Activated T-cell treated with anti-CD3 and anti-CD28 coated beads, Interleukin-2, amount 50 U/mL, for 4 hours (primary cell): ENCODE data around the gene DUS1L. TPM values are rescaled to one million over a fixed set of nuclear protein-coding genes. Genes with fewer than 3 reads are reported as not detected.

Source experiments
- ATAC-seq, 2 donors: fragments of 200-7000 bp; cut with Tn5 transposase; one replicate each; pipeline ENCODE4 v1.10.0; 2021
- DNase-seq: peaks from one replicate; pipeline ENCODE4 v3.0.0-alpha.2; 2020
- H3K27me3 Mint-ChIP-seq: one replicate; pipeline ENCODE4 v1.8.0; 2021; ENCODE audit warnings: low read depth, mixed read lengths
- H3K36me3 Mint-ChIP-seq: one replicate; pipeline ENCODE4 v1.8.0; 2022; ENCODE audit warnings: mixed read lengths; ENCODE audit not compliant: insufficient read depth
- H3K4me1 Mint-ChIP-seq: one replicate; pipeline ENCODE4 v1.8.0; 2021; ENCODE audit warnings: low read depth, mixed read lengths
- H3K4me3 Mint-ChIP-seq: one replicate; pipeline ENCODE4 v1.8.0; 2021; ENCODE audit warnings: mild to moderate bottlenecking, moderate library complexity, mixed read lengths
- H3K9me3 Mint-ChIP-seq: one replicate; pipeline ENCODE4 v1.8.0; 2021; ENCODE audit warnings: mixed read lengths
- total RNA-seq, 3 donors: library from RNA; stranded (reverse); gene quantifications; one replicate each; pipeline ENCODE4 v1.2.1, GENCODE V29; 2021

DUS1L gene
- total RNA-seq, 3 donors from 2014 or later, result 323 to 369 (median 326) TPM

DNA sequence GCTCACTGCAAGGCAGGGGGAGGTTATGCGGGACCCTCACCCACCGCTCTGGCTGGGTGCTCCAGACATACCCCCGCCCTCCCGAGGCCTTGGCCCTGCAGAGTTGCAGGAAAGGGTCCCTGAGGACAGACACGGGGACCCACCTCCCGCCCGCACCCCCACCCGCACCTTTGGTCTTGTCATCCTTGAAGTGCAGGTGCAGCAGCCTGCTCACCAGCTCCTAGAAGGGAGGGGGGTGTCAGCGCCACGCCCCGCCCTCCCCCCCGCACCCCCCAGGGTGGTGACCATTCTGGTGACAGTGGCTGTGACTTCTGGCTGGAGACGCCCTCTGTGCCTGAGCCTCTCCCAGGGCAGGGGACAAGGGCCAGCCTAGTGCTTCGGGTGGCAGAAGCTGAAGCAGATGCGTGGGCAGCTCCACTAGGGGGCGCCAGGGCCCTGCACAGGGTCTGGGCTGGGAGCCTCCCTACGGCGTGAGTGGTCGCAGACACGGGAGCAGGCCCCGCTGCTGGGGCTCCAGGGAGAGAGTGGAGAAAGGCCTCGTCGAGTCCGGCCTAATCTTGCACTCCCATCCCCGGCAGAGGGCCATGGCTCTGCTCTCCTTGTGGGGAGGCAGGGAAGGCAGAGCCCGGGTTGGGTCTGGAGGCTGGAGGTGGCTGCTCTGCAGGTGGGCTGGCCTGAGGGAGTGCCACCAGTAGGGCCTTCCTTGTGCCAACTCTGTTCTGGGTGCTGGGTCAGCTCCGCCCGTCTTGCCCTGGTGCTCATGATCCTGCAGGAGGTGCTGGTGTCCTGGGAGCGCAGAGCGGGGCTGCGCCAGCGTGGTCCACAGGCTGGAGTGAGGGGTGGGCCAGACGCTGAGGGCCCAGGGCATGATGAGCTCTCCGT lies 45.7 kb downstream of the DUS1L start:
- H3K9me3 Mint-ChIP-seq, result no peaks in the 10 kb centered on the region
- no peaks in the 10 kb centered on the region for H3K36me3 Mint-ChIP-seq
- no peaks in the 10 kb centered on the region for H3K27me3 Mint-ChIP-seq
- DNase-seq (peak; percentile 58), ATAC-seq (no peak)
- H3K4me1 Mint-ChIP-seq, result peaks cover 17% of the 10 kb centered on the region
- H3K4me3 Mint-ChIP-seq, result peak overlapping the region; percentile 38

DNA sequence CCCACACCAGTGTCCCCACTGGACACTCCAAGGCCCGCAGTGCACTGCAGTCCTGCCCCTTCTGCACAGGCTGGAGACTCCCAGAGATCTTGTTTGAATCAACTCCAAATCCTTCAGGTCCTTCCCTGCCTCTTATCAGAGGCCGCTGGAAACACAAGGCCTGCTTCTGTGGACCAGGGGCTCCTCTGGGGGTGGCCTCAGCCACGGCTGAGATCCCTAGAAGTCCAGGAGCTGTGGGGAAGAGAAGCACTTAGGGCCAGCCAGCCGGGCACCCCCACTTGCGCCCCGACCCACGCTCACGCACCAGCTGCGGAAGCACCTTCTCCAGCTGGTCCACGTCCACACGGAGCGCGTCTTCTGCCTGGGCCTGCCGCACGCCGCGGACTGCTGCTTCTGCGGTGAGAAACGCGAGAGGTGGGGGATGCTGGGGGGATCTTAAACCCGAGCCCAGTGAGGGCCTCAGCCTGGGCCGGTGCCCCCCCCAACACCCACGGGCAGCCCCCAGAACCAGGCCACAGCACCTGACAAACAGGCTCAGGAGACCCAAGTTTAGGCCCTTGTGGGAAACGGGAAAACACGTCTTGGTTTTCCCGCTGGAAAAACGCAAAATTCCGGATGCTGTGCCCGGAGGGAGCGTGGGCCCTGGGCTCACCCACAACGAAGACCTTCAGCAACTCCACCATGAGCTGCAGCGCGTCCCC lies 46.5 kb downstream of the DUS1L start:
- DNase-seq (no peak), ATAC-seq (no peak)
- no peaks in the 10 kb centered on the region for H3K9me3 Mint-ChIP-seq
- H3K4me3 Mint-ChIP-seq, result no peak overlapping the region
- peaks cover 15% of the 10 kb centered on the region for H3K4me1 Mint-ChIP-seq
- H3K36me3 Mint-ChIP-seq, result no peaks in the 10 kb centered on the region
- no peaks in the 10 kb centered on the region for H3K27me3 Mint-ChIP-seq

DNA sequence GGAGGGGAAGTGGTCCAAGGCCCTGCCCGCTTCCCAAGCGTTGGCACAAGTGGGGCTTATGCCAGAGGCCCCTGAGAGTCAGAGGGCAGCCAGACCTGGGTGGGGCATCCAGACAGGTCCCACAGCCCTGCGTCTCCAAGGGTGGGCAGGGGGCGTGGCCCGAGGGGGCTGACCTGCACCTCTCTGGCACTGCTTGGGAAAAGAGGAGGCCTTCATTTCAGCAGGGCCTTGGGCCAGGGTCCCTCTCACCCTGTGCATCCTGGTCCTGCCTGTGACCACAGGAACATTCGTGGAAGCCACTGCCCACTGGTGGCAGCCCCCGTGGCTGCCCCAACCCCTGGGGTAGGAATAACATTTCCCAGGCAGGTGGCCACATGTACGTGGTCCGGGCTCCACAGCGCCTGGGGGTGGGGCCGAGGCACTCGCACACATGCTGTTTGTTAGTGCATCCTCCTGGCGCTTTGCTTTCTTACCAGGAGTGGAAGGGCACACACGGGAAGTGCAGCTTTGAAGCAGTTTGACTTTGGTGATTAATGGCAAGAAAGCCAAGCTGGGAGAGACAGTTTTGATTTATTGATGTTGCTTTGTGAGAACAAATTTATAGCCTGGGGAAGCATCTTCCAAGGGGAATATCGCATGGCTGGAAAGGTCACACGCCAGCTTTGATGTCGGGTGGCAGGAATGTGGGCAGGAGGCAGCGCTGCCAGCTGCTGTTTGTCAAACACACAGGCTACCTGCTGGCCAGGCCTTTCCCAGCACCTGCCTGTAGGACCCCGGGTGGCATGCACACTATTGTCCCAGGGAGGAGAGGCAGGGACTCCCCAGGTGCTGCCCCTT lies 47.2 kb downstream of the DUS1L start:
- Mint-ChIP-seq H3K9me3 (no peaks in the 10 kb centered on the region), H3K36me3 (no peaks in the 10 kb centered on the region), H3K4me1 (peaks cover 10% of the 10 kb centered on the region), H3K4me3 (no peak overlapping the region), H3K27me3 (no peaks in the 10 kb centered on the region)
- ATAC-seq (no peak), DNase-seq (no peak)

DNA sequence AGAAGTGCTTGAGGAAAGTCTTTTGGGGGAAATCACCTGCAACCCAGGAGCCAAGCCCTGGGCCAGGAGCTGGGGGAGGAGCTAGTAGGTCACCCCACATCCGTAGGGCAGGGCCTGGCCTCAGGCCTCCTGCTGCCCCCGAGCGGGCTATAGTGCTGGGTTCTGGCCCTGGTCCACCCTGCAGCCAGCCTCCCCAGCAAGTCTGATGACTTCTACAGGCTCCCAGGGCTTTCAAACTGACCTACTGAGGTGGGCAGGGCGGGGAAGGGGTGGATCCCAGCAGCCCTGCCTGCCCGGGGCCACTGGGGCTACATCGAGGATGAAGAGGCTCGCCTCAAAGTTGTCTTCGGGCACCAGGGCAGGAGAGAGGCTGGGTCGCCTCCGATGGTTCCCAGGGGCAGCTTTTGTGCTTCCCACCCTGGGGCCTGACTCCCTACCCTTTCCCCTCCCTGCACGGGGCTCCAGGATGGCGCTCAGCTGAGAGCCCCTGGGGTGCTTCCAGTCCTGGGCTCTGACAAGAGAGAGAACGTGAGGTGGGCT lies 47.9 kb downstream of the DUS1L start:
- Mint-ChIP-seq H3K9me3 (no peaks in the 10 kb centered on the region), H3K27me3 (no peaks in the 10 kb centered on the region), H3K4me1 (peaks cover 10% of the 10 kb centered on the region), H3K4me3 (no peak overlapping the region), H3K36me3 (no peaks in the 10 kb centered on the region)
- DNase-seq (no peak), ATAC-seq (no peak)

DNA sequence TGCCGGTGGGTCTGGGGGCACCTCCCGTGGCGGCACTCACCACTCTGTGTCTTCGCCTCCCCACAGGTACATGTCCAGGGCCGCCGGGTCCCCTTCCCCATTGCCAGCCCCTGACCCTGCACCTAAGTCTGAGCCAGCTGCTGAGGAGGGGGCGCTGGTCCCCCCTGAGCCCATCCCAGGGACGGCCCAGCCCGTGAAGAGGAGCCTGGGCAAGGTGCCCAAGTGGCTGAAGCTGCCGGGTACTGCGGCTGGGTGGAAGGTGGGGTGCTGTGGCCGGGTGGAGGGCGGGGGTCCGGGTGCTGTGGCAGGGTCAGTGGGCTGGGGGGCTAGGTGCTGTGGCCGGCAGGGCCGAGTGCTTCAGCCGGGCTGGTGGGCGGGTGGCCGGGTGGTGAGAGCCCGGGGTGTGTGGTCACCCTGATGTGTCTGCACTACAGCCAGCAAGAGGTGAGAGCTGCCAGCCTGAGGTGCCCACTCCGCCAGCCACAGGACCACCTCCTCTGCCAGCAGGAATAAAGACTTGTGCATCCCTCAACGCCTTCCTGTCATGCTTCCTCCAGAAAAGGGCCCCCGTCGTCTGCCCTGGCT lies 48.6 kb downstream of the DUS1L start:
- DNase-seq (no peak), ATAC-seq (no peak)
- no peaks in the 10 kb centered on the region for H3K36me3 Mint-ChIP-seq
- H3K9me3 Mint-ChIP-seq, result no peaks in the 10 kb centered on the region
- H3K27me3 Mint-ChIP-seq, result no peaks in the 10 kb centered on the region
- peaks cover 10% of the 10 kb centered on the region for H3K4me1 Mint-ChIP-seq
- H3K4me3 Mint-ChIP-seq, result no peak overlapping the region

DNA sequence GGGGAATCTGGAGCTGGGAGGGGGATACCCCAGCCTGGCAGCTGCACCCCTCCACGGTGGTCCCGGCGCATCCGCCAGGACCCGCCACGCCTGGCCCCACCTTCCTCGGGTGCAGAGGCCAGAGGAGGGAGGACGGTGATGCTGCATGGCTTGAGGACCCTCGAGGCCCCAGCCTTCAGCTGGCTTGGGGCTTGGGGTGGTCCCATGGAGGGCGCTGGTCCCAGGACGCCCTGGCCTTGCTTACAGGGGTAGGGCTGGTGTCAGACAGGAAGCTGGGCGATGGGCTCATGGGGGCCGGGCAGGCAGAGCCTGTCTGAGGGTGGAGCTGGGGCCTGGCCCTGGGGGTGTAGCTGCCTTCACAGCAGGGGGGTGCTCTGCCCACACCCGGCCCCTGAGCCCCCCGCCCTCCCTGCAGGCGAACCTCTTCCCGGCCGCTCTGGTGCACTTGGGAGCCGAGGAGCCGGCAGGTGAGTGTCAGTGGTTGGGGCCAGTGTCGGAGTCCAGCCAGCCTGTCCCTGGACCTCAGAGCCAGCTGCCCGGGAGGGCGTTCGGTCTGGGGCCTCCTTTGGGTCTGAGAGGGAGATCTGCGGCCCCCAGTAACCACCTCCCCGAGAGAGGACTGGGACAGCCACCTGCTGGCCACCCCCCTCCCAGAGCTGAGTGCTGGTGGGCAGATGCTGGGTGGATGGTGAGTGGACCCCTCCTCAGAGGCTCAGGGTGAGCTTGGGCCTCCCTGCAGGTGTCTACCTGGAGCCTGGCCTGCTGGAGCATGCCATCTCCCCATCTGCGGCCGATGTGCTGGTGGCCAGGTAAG lies 49.3 kb downstream of the DUS1L start:
- Mint-ChIP-seq H3K4me3 (no peak overlapping the region), H3K4me1 (peaks cover 4% of the 10 kb centered on the region), H3K36me3 (no peaks in the 10 kb centered on the region), H3K27me3 (no peaks in the 10 kb centered on the region), H3K9me3 (no peaks in the 10 kb centered on the region)
- no peak for DNase-seq
- ATAC-seq, result no peak

DNA sequence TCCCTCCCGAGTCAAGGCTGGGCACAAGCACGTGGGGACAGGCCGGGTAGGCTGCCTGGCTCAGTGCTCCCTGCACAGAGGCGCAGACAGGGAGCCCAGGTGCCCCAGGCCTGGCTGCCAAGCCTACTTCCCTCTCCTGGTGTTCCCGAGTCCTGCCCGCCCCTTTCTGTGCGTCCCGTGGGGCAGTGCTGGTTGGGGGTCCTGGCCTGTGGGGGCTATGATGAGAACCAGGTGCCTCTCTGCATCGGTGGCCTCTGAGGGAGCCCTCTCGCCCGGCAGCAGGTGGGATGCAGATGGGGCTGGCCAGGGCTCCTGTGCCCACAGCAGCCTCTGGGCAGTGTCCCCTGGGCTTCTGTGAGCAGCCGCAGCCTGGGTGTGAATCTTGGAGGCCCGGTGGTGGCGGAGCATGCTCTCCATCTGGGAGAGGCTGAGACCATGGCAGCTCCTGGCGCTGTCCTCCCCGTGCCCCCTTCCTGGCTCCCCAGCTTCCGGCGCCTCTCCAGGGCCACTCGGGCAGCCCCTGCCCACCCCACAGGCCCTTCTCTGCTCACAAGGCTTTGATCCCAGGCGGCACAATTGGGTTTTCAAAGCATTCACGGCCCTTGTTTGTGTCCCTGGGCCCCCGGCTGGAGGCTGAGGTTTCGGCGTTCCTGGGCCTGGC lies 50.2 kb downstream of the DUS1L start:
- Mint-ChIP-seq H3K9me3 (no peaks in the 10 kb centered on the region), H3K4me3 (no peak overlapping the region), H3K27me3 (no peaks in the 10 kb centered on the region), H3K36me3 (no peaks in the 10 kb centered on the region), H3K4me1 (no peaks in the 10 kb centered on the region)
- no peak for DNase-seq
- no peak for ATAC-seq

DNA sequence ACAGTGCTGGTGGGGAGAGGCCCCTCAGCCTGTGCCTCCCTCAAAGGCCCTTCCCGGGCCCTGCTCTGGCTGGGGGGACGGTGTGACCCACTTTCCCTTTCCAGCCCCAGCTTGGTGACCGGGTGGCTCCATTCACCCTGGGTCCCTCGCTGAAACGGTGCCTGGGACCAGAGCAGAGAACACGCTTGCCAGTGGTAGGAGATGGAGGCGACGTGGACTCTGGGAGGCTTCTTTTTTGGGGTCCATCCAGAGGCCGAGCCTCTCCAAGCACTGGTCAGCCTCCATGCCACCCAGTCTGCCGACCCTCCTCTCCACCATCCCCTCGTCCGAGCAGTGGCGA lies 50.7 kb downstream of the DUS1L start:
- Mint-ChIP-seq H3K9me3 (no peaks in the 10 kb centered on the region), H3K36me3 (no peaks in the 10 kb centered on the region), H3K27me3 (no peaks in the 10 kb centered on the region), H3K4me3 (no peak overlapping the region), H3K4me1 (no peaks in the 10 kb centered on the region)
- ATAC-seq (no peak), DNase-seq (no peak)

DNA sequence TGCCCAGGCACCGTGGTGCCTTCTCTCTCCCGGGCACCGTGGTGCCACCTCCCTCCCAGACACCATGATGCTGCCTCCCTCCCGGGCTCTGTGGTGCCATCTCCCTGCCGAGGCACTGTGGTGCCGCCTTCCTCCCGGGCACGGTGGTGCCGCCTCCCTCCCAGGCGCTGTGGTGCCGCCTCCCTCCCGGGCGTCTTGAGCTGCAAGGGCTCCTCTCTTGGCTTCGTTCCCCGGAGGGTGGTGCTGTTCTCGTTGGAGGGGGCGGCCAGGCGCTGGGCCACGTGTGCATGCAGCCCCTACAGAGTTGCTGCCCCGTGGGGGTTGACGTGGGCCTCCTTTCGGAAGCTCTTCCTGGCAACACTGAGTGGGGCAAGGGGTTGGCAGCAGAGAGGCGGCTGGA lies 51.2 kb downstream of the DUS1L start:
- Mint-ChIP-seq H3K4me1 (no peaks in the 10 kb centered on the region), H3K4me3 (no peak overlapping the region), H3K9me3 (no peaks in the 10 kb centered on the region), H3K36me3 (no peaks in the 10 kb centered on the region), H3K27me3 (no peaks in the 10 kb centered on the region)
- DNase-seq (no peak), ATAC-seq (no peak)

DNA sequence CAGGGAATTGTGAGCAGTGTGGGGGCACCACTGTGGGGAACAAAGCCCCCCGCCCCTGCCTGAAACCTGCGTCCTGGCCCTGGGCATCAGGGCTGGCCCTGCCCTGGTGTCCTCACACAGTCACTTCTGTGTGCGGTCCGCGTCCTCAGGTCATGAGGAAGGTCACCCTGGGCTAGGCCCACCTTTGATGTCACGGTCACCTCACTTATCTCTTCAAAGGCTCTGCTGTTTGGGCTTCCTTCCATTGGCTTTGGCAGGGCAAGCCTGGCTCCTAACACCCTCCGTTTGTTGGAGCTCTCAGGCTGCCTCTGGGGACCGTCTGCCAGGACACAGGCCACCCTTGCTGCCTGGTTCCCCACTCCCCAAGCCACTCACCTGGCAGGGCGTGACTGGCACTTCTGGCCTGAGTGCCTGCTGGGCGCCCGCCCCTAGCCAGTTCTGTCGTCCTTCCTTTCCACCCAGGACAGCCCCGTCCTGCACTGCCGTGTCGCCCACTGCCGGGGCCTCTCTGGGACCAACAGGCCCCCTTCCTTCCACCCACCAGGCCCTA lies 51.8 kb downstream of the DUS1L start:
- no peaks in the 10 kb centered on the region for H3K9me3 Mint-ChIP-seq
- DNase-seq (no peak), ATAC-seq (no peak)
- H3K27me3 Mint-ChIP-seq, result no peaks in the 10 kb centered on the region
- no peaks in the 10 kb centered on the region for H3K36me3 Mint-ChIP-seq
- H3K4me3 Mint-ChIP-seq, result no peak overlapping the region
- no peaks in the 10 kb centered on the region for H3K4me1 Mint-ChIP-seq

DNA sequence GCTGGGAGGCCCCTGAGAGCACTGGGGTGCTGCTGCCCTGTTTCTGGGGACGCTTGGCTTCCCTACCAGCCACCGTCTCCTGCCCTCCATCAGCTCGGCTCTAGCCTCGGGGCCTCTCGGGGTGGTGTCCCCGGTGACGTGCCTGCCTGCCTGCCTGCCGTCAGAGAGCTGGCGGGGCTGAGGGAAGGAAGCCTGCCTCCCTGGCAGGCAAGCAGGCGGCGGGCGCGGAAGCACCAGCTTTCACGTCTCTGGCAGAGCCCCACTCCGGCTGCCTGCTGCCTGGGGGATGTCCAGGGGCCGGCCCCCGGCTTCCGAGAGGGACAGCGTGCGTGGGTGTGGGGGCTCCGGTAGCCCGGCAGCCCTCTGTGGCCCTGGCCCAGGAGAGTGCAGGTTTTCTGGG lies 52.3 kb downstream of the DUS1L start:
- no peak overlapping the region for H3K4me3 Mint-ChIP-seq
- no peaks in the 10 kb centered on the region for H3K36me3 Mint-ChIP-seq
- no peaks in the 10 kb centered on the region for H3K4me1 Mint-ChIP-seq
- no peaks in the 10 kb centered on the region for H3K27me3 Mint-ChIP-seq
- no peaks in the 10 kb centered on the region for H3K9me3 Mint-ChIP-seq
- ATAC-seq, result no peak
- no peak for DNase-seq

DNA sequence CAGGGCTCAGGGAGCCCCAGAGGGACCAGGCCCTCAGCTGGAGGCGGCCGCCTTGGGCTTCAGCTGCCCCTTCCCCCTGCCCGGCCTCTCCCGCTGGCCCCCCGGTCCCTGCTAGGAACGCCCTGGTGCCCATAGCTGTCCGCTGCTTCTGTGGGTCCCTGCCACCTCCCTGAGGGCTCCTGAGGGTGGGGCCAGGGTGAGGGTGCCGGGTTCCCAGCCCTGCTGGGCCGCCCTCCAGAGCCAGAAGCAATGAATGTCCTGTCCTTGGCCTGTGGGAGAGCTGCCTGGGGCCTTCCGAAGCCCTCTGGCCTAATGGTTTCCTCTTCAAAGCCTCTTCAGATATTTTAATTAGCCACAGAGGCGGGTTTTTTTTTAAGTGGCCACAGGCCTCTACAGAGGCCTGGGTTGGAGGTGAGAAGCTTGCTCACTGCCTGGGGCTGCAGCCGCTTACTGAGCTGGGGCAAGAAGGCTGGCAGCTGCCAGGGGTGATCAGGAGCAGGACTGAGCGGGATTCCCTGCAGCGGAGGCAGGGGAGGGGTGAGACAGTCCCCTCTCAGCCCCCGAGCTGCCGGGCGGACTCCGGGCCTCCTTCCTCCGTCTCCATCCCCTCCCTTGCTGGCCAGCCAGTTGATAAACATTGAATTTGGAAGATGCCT lies 52.8 kb downstream of the DUS1L start:
- Mint-ChIP-seq H3K4me3 (no peak overlapping the region), H3K27me3 (no peaks in the 10 kb centered on the region), H3K4me1 (no peaks in the 10 kb centered on the region), H3K9me3 (no peaks in the 10 kb centered on the region), H3K36me3 (no peaks in the 10 kb centered on the region)
- DNase-seq, result no peak
- no peak for ATAC-seq
